CD14-positive monocyte (primary cell): ENCODE measurements around the gene PRKG2. TPM values are rescaled to one million over a fixed set of nuclear protein-coding genes. Genes with fewer than 3 reads are reported as not detected.

Experiments
- DNase-seq, 3 donors: peaks; one replicate each; pipeline ENCODE4 v3.0.0-alpha.2; 2011 to 2022
- H2AFZ ChIP-seq: 2 replicates; pipeline ENCODE4 v1.6.0; 2012; ENCODE audit warnings: mild to moderate bottlenecking, low read depth, low read length, inconsistent platforms; ENCODE audit not compliant: insufficient read depth, poor library complexity, severe bottlenecking
- H3K27ac ChIP-seq, 2 donors: 1 replicate in 1 of 2; 2 replicates in 1 of 2; pipeline ENCODE4 v1.5.1; 2012 to 2013; ENCODE audit warnings: low read length in 2 of 2, control low read depth in 1 of 2, inconsistent platforms in 1 of 2, low read depth in 1 of 2, mild to moderate bottlenecking in 1 of 2
- H3K27me3 ChIP-seq, 2 donors: one replicate each; pipeline versions ENCODE4 v1.6.0 to v1.6.1; 2011 to 2013; ENCODE audit warnings: low read length in 2 of 2; ENCODE audit not compliant: control insufficient read depth in 2 of 2, insufficient read depth in 2 of 2
- H3K36me3 ChIP-seq, 2 donors: replicated peaks in 1 of 2; 1 replicate in 1 of 2; 2 replicates in 1 of 2; pipeline versions ENCODE4 v1.5.1 to v1.6.1; 2012 to 2013; ENCODE audit warnings: low read length in 2 of 2, control low read depth in 1 of 2, inconsistent platforms in 1 of 2, mild to moderate bottlenecking in 1 of 2; ENCODE audit not compliant: insufficient read depth in 2 of 2, control insufficient read depth in 1 of 2
- H3K4me1 ChIP-seq, 2 donors: 1 replicate in 1 of 2; 2 replicates in 1 of 2; pipeline versions ENCODE4 v1.5.1 to v1.6.1; 2012 to 2013; ENCODE audit warnings: low read length in 2 of 2, control low read depth in 1 of 2, inconsistent platforms in 1 of 2, mild to moderate bottlenecking in 1 of 2, moderate library complexity in 1 of 2; ENCODE audit not compliant: insufficient read depth in 2 of 2, control insufficient read depth in 1 of 2
- H3K4me2 ChIP-seq: replicated peaks from 2 replicates; pipeline ENCODE3; 2012; ENCODE audit warnings: low read length, moderate library complexity, mild to moderate bottlenecking; ENCODE audit not compliant: poor library complexity, severe bottlenecking; ENCODE audit errors: extremely low read depth
- H3K4me3 ChIP-seq, 3 experiments: fragments of 200-600 bp in 1 of 3; sonication (generic) in 1 of 3; replicated peaks in 1 of 3; 1 replicate in 2 of 3; 2 replicates in 1 of 3; pipeline ENCODE4 v1.5.1; 2011 to 2013; ENCODE audit warnings: low read length in 3 of 3, mild to moderate bottlenecking in 3 of 3, control low read depth in 2 of 3, low read depth in 2 of 3, inconsistent platforms in 1 of 3, moderate library complexity in 1 of 3
- H3K79me2 ChIP-seq: 2 replicates; pipeline ENCODE4 v1.6.0; 2012; ENCODE audit warnings: mild to moderate bottlenecking, control low read depth, inconsistent platforms, low read length, moderate library complexity; ENCODE audit not compliant: insufficient read depth
- H3K9ac ChIP-seq: 2 replicates; pipeline ENCODE4 v1.6.0; 2017; ENCODE audit warnings: low read length, mild to moderate bottlenecking; ENCODE audit not compliant: insufficient read depth, poor library complexity, severe bottlenecking
- H3K9me3 ChIP-seq, 2 donors: replicated peaks in 1 of 2; 1 replicate in 1 of 2; 2 replicates in 1 of 2; pipeline versions ENCODE4 v1.5.1 to v1.6.1; 2012 to 2013; ENCODE audit warnings: low read length in 2 of 2, control low read depth in 1 of 2; ENCODE audit not compliant: control insufficient read depth in 1 of 2, insufficient read depth in 1 of 2
- H4K20me1 ChIP-seq: 2 replicates; pipeline ENCODE4 v1.6.0; 2012; ENCODE audit warnings: mild to moderate bottlenecking, low read length, control low read depth, moderate library complexity; ENCODE audit not compliant: insufficient read depth
- H3K27ac Mint-ChIP-seq, 7 donors: one replicate each; pipeline ENCODE4 v1.8.0; 2020; ENCODE audit warnings: mild to moderate bottlenecking in 7 of 7, mixed read lengths in 7 of 7, moderate library complexity in 6 of 7, inconsistent platforms in 2 of 7
- H3K27me3 Mint-ChIP-seq, 3 donors: one replicate each; pipeline ENCODE4 v1.8.0; 2021 to 2022; ENCODE audit warnings: low read depth in 3 of 3, mild to moderate bottlenecking in 3 of 3, mixed read lengths in 3 of 3, moderate library complexity in 3 of 3, inconsistent platforms in 1 of 3
- H3K36me3 Mint-ChIP-seq, 2 donors: one replicate each; pipeline ENCODE4 v1.8.0; 2020; ENCODE audit warnings: mixed read lengths in 2 of 2, inconsistent platforms in 1 of 2, mild to moderate bottlenecking in 1 of 2
- H3K4me1 Mint-ChIP-seq: one replicate; pipeline ENCODE4 v1.8.0; 2020; ENCODE audit warnings: mild to moderate bottlenecking, mixed read lengths
- H3K4me3 Mint-ChIP-seq, 2 donors: one replicate each; pipeline ENCODE4 v1.8.0; 2020; ENCODE audit warnings: mild to moderate bottlenecking in 2 of 2, mixed read lengths in 2 of 2, moderate library complexity in 1 of 2
- H3K9me3 Mint-ChIP-seq, 7 donors: one replicate each; pipeline ENCODE4 v1.8.0; 2020 to 2022; ENCODE audit warnings: mixed read lengths in 7 of 7, mild to moderate bottlenecking in 6 of 7, moderate library complexity in 6 of 7, inconsistent platforms in 2 of 7
- WGBS: methylation state at CpG from one replicate; pipeline ENCODE4 v1.1.5; 2013; ENCODE audit warnings: missing lambda C conversion rate; ENCODE audit not compliant: insufficient coverage; 5-methylcytosine and 5-hydroxymethylcytosine counted together
- intact Hi-C, 2 donors: fragments of 100-400 bp; cut with micrococcal nuclease; formaldehyde crosslinking; loops; one replicate each; pipeline versions ENCODE4 v1.15.0 to v1.15.1; 2023
- polyA plus RNA-seq, 3 donors: library from polyadenylated mRNA; depleted of rRNA in 1 of 3; unstranded in 2 of 3; stranded (reverse) in 1 of 3; fragments of 300-500 nt in 2 of 3; fragments of >200 nt in 1 of 3; fragmentation: Illumina TruSeq in 2 of 3; gene quantifications; 1 replicate in 2 of 3; 2 replicates in 1 of 3; pipeline ENCODE4 v1.2.3, GENCODE V29; 2012 to 2021
- TF ChIP-seq, protein P1 (sequence below): fragments of 200-600 bp; IDR thresholded peaks from one replicate; pipeline ENCODE4 v1.8.0; 2022; ENCODE audit warnings: antibody characterized with exemption, mild to moderate bottlenecking

The PRKG2 gene
- polyA plus RNA-seq, 3 donors: 0.10 TPM; not detected in 2

GRCh38 chr4:81250430-81250829 is 35.4 kb upstream of the PRKG2 start:
- no peak overlapping the region for H3K27ac Mint-ChIP-seq
- Histone ChIP-seq H3K9ac (no peak overlapping the region), H3K27me3 (no peaks in the 10 kb centered on the region), H3K4me3 (no peak overlapping the region), H2AFZ (no peak overlapping the region), H3K36me3 (no peaks in the 10 kb centered on the region), H3K4me2 (no peak overlapping the region), H4K20me1 (no peaks in the 10 kb centered on the region), H3K27ac (no peak overlapping the region), H3K9me3 (no peaks in the 10 kb centered on the region), H3K4me1 (no peaks in the 10 kb centered on the region), H3K79me2 (no peaks in the 10 kb centered on the region)
- intact Hi-C loops: no loop called here
- DNase-seq: no peak
- WGBS: 100% methylated on average over 1 of the region's 1 CpG
- H3K27me3 Mint-ChIP-seq: peaks cover 0 to 4% (median 0%) of the 10 kb centered on the region in 3 donors
- peaks cover 0 to 8% (median 2%) of the 10 kb centered on the region in 7 donors for H3K9me3 Mint-ChIP-seq
- H3K36me3 Mint-ChIP-seq: no peaks in the 10 kb centered on the region
- no peaks in the 10 kb centered on the region for H3K4me1 Mint-ChIP-seq
- H3K4me3 Mint-ChIP-seq: no peak overlapping the region
- TF ChIP-seq, protein P1, sequence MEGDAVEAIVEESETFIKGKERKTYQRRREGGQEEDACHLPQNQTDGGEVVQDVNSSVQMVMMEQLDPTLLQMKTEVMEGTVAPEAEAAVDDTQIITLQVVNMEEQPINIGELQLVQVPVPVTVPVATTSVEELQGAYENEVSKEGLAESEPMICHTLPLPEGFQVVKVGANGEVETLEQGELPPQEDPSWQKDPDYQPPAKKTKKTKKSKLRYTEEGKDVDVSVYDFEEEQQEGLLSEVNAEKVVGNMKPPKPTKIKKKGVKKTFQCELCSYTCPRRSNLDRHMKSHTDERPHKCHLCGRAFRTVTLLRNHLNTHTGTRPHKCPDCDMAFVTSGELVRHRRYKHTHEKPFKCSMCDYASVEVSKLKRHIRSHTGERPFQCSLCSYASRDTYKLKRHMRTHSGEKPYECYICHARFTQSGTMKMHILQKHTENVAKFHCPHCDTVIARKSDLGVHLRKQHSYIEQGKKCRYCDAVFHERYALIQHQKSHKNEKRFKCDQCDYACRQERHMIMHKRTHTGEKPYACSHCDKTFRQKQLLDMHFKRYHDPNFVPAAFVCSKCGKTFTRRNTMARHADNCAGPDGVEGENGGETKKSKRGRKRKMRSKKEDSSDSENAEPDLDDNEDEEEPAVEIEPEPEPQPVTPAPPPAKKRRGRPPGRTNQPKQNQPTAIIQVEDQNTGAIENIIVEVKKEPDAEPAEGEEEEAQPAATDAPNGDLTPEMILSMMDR: no peak

DNA sequence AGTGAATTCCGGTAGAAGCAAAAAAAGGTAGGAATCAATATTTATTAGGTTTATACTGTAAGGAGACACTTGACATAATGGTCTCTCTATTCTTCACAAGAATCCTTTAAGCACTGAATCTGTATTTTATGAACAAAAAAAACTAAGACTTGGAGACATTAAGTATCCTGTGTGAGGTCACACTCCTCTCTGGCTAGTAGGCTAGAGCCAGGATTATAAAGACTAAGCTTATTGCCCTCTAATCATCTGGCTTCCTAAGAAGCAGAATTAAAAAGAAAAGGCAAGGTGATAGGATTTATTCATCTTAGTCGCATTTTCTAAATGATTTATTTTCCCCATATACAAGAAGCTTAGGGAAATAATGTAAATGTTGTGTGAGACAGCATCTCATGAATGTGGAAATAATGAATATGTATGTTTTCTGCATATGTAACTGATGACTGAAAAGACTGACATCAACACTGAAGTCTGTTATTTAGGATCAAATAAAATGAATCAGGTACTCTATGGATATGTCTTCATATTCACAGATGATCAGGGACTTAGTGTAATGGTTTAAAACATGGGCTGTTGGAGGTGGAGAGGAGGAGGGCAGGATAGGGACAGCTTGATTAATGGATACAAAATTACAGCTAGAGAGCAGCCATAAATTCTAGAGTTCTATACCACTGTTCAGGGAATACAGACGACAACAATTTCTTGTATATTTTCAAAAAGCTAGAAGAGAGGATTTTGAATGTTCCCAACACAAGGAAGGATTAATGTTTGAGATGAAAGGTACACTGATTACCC is 30.4 kb upstream of the PRKG2 start:
- no peaks in the 10 kb centered on the region for H3K79me2 ChIP-seq
- H2AFZ ChIP-seq: no peak overlapping the region
- no peaks in the 10 kb centered on the region for H3K9me3 ChIP-seq
- DNase-seq: no peak
- no CpG with 5 or more reads among the region's 3 CpGs for WGBS
- no peak overlapping the region for H3K4me3 ChIP-seq
- no peaks in the 10 kb centered on the region for H4K20me1 ChIP-seq
- TF ChIP-seq, protein P1: no peak
- no peaks in the 10 kb centered on the region for H3K4me1 ChIP-seq
- Mint-ChIP-seq H3K36me3 (no peaks in the 10 kb centered on the region), H3K4me1 (no peaks in the 10 kb centered on the region), H3K27me3 (no peaks in the 10 kb centered on the region), H3K9me3 (peaks cover 0 to 2% (median 0%) of the 10 kb centered on the region in 7 donors), H3K4me3 (no peak overlapping the region), H3K27ac (peak overlapping the region in 1 of 7 donors; percentile 16)
- H3K27ac ChIP-seq: no peak overlapping the region
- intact Hi-C loops: no loop called here
- H3K4me2 ChIP-seq: no peak overlapping the region
- no peak overlapping the region for H3K9ac ChIP-seq
- no peaks in the 10 kb centered on the region for H3K36me3 ChIP-seq
- H3K27me3 ChIP-seq: no peaks in the 10 kb centered on the region
